HG03520 (cell line): ENCODE measurements around the gene DHRS3.

Experiments used
- ATAC-seq: cut with Tn5 transposase; IDR thresholded peaks from one replicate; pipeline ENCODE4 v1.9.1; 2021; ENCODE audit warnings: mild to moderate bottlenecking, moderate library complexity; ENCODE audit not compliant: unreplicated experiment

The DHRS3 gene

GRCh38 chr1:12640237-12640957 lies 22.4 kb upstream of the DHRS3 start:
- ATAC-seq = no peak

GRCh38 chr1:12637693-12638092 lies 19.7 kb upstream of the DHRS3 start:
- no peak for ATAC-seq

GRCh38 chr1:12636098-12636950 lies 18.3 kb upstream of the DHRS3 start:
- ATAC-seq = no peak

- ATAC-seq = no peak
Observed at GRCh38 chr1:12634696-12635202, 16.7 kb upstream of the DHRS3 start.

GRCh38 chr1:12634156-12634555 lies 16.1 kb upstream of the DHRS3 start:
- no peak for ATAC-seq

- ATAC-seq = no peak
Observed at GRCh38 chr1:12631571-12631970, 13.6 kb upstream of the DHRS3 start.

GRCh38 chr1:12630946-12631530 lies 13.0 kb upstream of the DHRS3 start:
- no peak for ATAC-seq

GRCh38 chr1:12629985-12630760 lies 12.2 kb upstream of the DHRS3 start:
- no peak for ATAC-seq

GRCh38 chr1:12629511-12629956 lies 11.5 kb upstream of the DHRS3 start:
- no peak for ATAC-seq

- ATAC-seq = no peak
Observed at GRCh38 chr1:12627296-12627695, 9.3 kb upstream of the DHRS3 start.

- ATAC-seq = no peak
Observed at GRCh38 chr1:12626888-12627287, 8.9 kb upstream of the DHRS3 start.

GRCh38 chr1:12625276-12625675 lies 7.3 kb upstream of the DHRS3 start:
- no peak for ATAC-seq

- ATAC-seq = no peak
Observed at GRCh38 chr1:12622506-12622905, 4.5 kb upstream of the DHRS3 start.

- no peak for ATAC-seq
Observed at GRCh38 chr1:12621346-12622335, 3.6 kb upstream of the DHRS3 start.

- no peak for ATAC-seq
Observed at GRCh38 chr1:12620931-12621330, 2.9 kb upstream of the DHRS3 start.

GRCh38 chr1:12620488-12620865 lies 2.5 kb upstream of the DHRS3 start:
- ATAC-seq = no peak

GRCh38 chr1:12619792-12620487 lies 1.9 kb upstream of the DHRS3 start:
- ATAC-seq = peak; percentile 37

- ATAC-seq = no peak
Observed at GRCh38 chr1:12618965-12619791, 1.2 kb upstream of the DHRS3 start.
